Vagina (tissue), 2 donors: Measurements from ENCODE around the gene PREP. TPM values are rescaled to one million over a fixed set of nuclear protein-coding genes. Genes with fewer than 3 reads are reported as not detected.

Experiments
- DNase-seq, 2 donors: peaks; one replicate each; pipeline ENCODE4 v3.0.0-alpha.2; 2017; ENCODE audit errors: extremely low spot score in 2 of 2
- H3K27ac ChIP-seq: fragments of 200-600 bp; sonication (generic); one replicate; pipeline ENCODE4 v1.5.1; 2019
- H3K27me3 ChIP-seq: fragments of 200-600 bp; sonication (generic); one replicate; pipeline ENCODE4 v1.5.1; 2019
- H3K36me3 ChIP-seq, 2 donors: fragments of 200-600 bp; sonication (generic); one replicate each; pipeline ENCODE4 v1.5.1; 2017 to 2019
- H3K4me1 ChIP-seq: fragments of 200-600 bp; sonication (generic); one replicate; pipeline ENCODE4 v1.5.1; 2019
- H3K4me3 ChIP-seq, 2 donors: fragments of 200-600 bp; sonication (generic); 1 replicate in 1 of 2; 2 replicates in 1 of 2; pipeline ENCODE4 v1.5.1; 2016 to 2019
- H3K9me3 ChIP-seq: fragments of 200-600 bp; sonication (generic); one replicate; pipeline ENCODE4 v1.5.1; 2019
- CTCF ChIP-seq, 3 experiments: fragments of 450-650 bp in 2 of 3; fragments of 200-600 bp in 1 of 3; sonication (generic) in 1 of 3; IDR thresholded peaks; one replicate each; pipeline ENCODE4 v1.5.1; 2017 to 2019; ENCODE audit warnings: antibody characterized with exemption in 3 of 3, mild to moderate bottlenecking in 2 of 3, moderate library complexity in 2 of 3
- POLR2A ChIP-seq, 2 donors: fragments of 450-650 bp; IDR thresholded peaks; one replicate each; pipeline ENCODE4 v1.6.1; 2017; ENCODE audit warnings: antibody characterized with exemption in 2 of 2, mild to moderate bottlenecking in 2 of 2, moderate library complexity in 2 of 2
- POLR2AphosphoS5 ChIP-seq, 2 donors: sonication (generic); formaldehyde crosslinking; IDR thresholded peaks; one replicate each; pipeline ENCODE4 v1.9.0; 2017; ENCODE audit warnings: antibody characterized with exemption in 2 of 2, mild to moderate bottlenecking in 2 of 2, low read depth in 1 of 2; ENCODE audit not compliant: insufficient read depth in 1 of 2
- intact Hi-C: fragments of 100-400 bp; cut with DNase I; formaldehyde crosslinking; loops from one replicate; pipeline ENCODE4 v1.15.1; 2023
- total RNA-seq: library from RNA; depleted of rRNA; stranded (reverse); fragments of >200 nt; gene quantifications from one replicate; pipeline ENCODE4 v1.2.3, GENCODE V29; 2016

The PREP gene
- total RNA-seq, 1 donor from 2014 or later, result 19.2 TPM

- intact Hi-C loops, result no loop called here
- H3K27me3 ChIP-seq, result no peaks in the 10 kb centered on the region
- no peak overlapping the region for H3K27ac ChIP-seq
- H3K4me1 ChIP-seq, result peaks cover 9% of the 10 kb centered on the region
- TF ChIP-seq POLR2AphosphoS5 (IDR thresholded peaks at IDR 0.05; ENCODE audit: insufficient read depth in 1 of 2, low read depth in 1 of 2) (no peak), CTCF (IDR thresholded peaks at IDR 0.05) (no peak), POLR2A (IDR thresholded peaks at IDR 0.05) (no peak)
- H3K36me3 ChIP-seq, result peaks cover 0 to 19% of the 10 kb centered on the region in 2 donors
- H3K4me3 ChIP-seq, result no peak overlapping the region
- H3K9me3 ChIP-seq, result no peaks in the 10 kb centered on the region
- no peak for DNase-seq
Measured at GRCh38 chr6:105318660-105319059, 84.2 kb downstream of the PREP start.

DNA sequence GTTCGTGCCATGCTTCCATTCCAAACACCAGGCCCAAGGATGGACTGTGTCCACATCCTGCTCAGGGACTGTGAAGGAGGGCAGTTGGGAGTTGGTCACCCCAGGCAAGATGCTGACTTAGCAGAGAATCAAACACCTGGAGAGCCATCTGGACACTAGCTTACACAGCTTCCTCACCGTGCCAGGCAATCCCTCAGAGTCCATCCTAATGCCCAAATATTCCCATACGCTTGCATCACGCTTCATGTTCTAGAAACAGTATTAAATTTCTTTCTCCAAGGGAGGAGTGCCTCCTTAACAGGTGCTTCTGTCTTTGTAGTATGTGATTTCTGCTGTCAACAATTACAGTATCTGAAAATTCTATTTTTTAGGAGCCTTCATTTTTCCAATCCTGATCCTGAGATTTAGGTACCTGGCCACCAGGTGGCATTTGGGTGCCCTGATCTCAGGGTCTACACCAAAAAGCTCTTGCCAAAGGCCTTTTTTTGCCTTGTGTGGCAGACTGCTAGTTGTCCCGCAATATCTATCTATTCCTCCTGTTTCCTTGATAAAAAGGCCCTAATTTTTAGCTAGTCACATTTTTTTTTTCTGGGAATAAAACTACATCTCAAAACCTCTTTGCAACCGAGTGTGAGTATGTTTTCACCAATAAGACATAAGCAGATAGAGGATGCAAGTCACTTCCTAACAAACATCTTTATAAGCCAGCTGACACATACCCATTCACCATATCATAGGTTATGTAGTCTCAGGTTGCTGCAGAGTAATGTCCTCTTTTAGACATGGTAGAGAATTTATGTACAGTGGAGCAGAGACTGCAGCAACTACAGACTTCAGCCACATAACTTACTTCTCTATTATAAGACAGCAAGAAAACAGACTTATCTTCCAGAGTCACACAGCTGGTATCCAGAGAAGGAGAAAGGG is 85.0 kb downstream of the PREP start:
- Histone ChIP-seq H3K4me1 (peaks cover 9% of the 10 kb centered on the region), H3K27ac (no peak overlapping the region), H3K9me3 (no peaks in the 10 kb centered on the region), H3K27me3 (no peaks in the 10 kb centered on the region), H3K36me3 (peaks cover 0 to 13% of the 10 kb centered on the region in 2 donors), H3K4me3 (no peak overlapping the region)
- intact Hi-C loops, result no loop called here
- DNase-seq, result no peak
- TF ChIP-seq POLR2AphosphoS5 (IDR thresholded peaks at IDR 0.05; ENCODE audit: insufficient read depth in 1 of 2, low read depth in 1 of 2) (no peak), CTCF (IDR thresholded peaks at IDR 0.05) (no peak), POLR2A (IDR thresholded peaks at IDR 0.05) (no peak)

DNA sequence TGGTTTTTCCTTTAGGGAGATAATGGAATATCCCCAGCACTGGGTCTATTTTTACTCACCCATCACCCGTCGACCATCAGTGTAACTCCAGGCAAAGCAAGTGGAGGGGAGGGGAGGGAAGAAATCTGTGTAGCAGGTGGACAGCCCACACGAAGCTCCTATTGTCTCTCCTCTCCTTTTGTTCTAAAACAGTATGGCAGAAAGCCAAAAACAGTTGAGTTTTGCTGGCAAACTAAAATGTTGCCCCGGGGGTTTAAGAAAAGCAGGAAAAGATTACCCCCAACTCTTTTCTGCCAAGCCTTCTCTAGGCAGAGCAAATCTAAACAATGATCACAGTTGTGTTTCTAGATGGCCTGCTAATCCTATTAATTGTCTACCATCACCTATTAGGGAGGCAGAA is 89.7 kb downstream of the PREP start:
- Histone ChIP-seq H3K4me1 (no peaks in the 10 kb centered on the region), H3K27me3 (no peaks in the 10 kb centered on the region), H3K36me3 (no peaks in the 10 kb centered on the region), H3K9me3 (no peaks in the 10 kb centered on the region), H3K4me3 (no peak overlapping the region), H3K27ac (no peak overlapping the region)
- DNase-seq, result no peak
- intact Hi-C loops, result no loop called here
- no peak for TF ChIP-seq CTCF (IDR thresholded peaks at IDR 0.05)

DNA sequence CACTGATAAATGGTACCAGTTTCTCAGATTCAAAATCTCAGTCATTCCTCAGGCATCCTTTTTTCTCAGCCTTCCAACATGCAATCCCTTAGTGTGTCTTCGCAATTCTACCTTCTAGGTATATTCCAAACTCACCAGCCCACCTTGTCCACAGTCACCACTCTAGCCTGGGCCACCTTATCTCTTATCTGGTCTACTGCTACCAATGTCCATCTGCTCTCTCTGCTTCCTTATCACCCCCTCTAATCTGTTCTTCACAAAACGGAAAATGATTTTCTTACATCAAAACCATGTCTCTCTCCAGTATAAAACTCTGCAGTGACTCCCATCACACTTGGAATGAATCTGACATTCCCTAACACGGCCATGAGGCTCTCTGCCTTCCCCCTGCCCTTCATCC is 91.9 kb downstream of the PREP start:
- Histone ChIP-seq H3K4me3 (no peak overlapping the region), H3K27me3 (no peaks in the 10 kb centered on the region), H3K36me3 (no peaks in the 10 kb centered on the region), H3K4me1 (no peaks in the 10 kb centered on the region), H3K9me3 (no peaks in the 10 kb centered on the region), H3K27ac (no peak overlapping the region)
- no peak for TF ChIP-seq POLR2AphosphoS5 (IDR thresholded peaks at IDR 0.05; ENCODE audit: insufficient read depth in 1 of 2, low read depth in 1 of 2)
- no peak for TF ChIP-seq CTCF (IDR thresholded peaks at IDR 0.05)
- no peak for TF ChIP-seq POLR2A (IDR thresholded peaks at IDR 0.05)
- intact Hi-C loops, result no loop called here
- no peak for DNase-seq

DNA sequence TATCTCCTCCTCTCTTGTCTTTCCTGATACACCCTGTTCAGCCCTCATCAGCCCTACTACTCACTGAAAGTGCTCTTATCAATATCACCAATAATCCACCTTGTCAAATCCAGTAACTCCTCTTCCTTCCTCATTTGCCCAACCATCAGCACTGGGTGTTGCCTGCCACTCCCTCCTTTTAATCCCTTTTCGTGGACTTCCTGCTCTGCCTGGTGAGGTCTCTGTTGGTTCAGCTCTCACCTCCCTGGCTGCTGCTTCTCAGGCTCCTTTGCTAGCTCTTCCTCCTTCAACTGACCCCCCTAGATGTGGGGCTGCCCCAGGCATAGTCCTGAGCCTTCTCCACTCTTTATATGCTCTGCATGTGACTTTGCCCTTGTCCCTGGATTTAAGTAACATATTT is 92.5 kb downstream of the PREP start:
- no peaks in the 10 kb centered on the region for H3K27me3 ChIP-seq
- no peaks in the 10 kb centered on the region for H3K4me1 ChIP-seq
- H3K4me3 ChIP-seq, result no peak overlapping the region
- TF ChIP-seq POLR2A (IDR thresholded peaks at IDR 0.05), result no peak
- TF ChIP-seq POLR2AphosphoS5 (IDR thresholded peaks at IDR 0.05; ENCODE audit: insufficient read depth in 1 of 2, low read depth in 1 of 2), result no peak
- no peak for TF ChIP-seq CTCF (IDR thresholded peaks at IDR 0.05)
- DNase-seq, result no peak
- H3K27ac ChIP-seq, result no peak overlapping the region
- H3K36me3 ChIP-seq, result no peaks in the 10 kb centered on the region
- H3K9me3 ChIP-seq, result no peaks in the 10 kb centered on the region
- intact Hi-C loops, result no loop called here
